Gastrocnemius medialis (tissue), 4 donors: ENCODE measurements around the gene DOCK4.

ENCODE experiments used
- POLR2A ChIP-seq, 2 donors: fragments of 450-650 bp; IDR thresholded peaks; one replicate each; pipeline ENCODE4 v1.6.1; 2017; ENCODE audit warnings: antibody characterized with exemption in 2 of 2, mild to moderate bottlenecking in 2 of 2, moderate library complexity in 2 of 2
- TF ChIP-seq, protein P1 (sequence below), 5 experiments: fragments of 450-650 bp in 3 of 5; fragments of 200-600 bp in 2 of 5; sonication (generic) in 2 of 5; IDR thresholded peaks in 4 of 5; conservative IDR thresholded peaks in 1 of 5; 1 replicate in 4 of 5; 2 replicates in 1 of 5; pipeline ENCODE4 v1.5.1; 2016 to 2019; ENCODE audit warnings: antibody characterized with exemption in 5 of 5, mild to moderate bottlenecking in 3 of 5, moderate library complexity in 3 of 5

- TF ChIP-seq, protein P1, sequence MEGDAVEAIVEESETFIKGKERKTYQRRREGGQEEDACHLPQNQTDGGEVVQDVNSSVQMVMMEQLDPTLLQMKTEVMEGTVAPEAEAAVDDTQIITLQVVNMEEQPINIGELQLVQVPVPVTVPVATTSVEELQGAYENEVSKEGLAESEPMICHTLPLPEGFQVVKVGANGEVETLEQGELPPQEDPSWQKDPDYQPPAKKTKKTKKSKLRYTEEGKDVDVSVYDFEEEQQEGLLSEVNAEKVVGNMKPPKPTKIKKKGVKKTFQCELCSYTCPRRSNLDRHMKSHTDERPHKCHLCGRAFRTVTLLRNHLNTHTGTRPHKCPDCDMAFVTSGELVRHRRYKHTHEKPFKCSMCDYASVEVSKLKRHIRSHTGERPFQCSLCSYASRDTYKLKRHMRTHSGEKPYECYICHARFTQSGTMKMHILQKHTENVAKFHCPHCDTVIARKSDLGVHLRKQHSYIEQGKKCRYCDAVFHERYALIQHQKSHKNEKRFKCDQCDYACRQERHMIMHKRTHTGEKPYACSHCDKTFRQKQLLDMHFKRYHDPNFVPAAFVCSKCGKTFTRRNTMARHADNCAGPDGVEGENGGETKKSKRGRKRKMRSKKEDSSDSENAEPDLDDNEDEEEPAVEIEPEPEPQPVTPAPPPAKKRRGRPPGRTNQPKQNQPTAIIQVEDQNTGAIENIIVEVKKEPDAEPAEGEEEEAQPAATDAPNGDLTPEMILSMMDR (IDR thresholded peaks at IDR 0.05 in 4 of 5, conservative IDR thresholded peaks at IDR 0.05 in 1 of 5), result no peak
- TF ChIP-seq POLR2A (IDR thresholded peaks at IDR 0.05), result no peak
Measured at GRCh38 chr7:112180223-112180622, 26.0 kb downstream of the DOCK4 start.
